CD1c-positive myeloid dendritic cell (primary cell): Measurements from ENCODE around the gene LVRN.

Experiments
- DNase-seq: peaks from one replicate; pipeline ENCODE4 v3.0.0-alpha.2; 2016; ENCODE audit errors: extremely low spot score

Gene LVRN

GRCh38 chr5:115956957-115957356, 5.3 kb upstream of the LVRN start:
- DNase-seq, result no peak

GRCh38 chr5:115961381-115962238, 665 bp upstream of the LVRN start:
- DNase-seq, result no peak

- no peak for DNase-seq
Observed at GRCh38 chr5:115962565-115963402, 509 bp downstream of the LVRN start.

GRCh38 chr5:115963566-115963965, 1.3 kb downstream of the LVRN start:
- no peak for DNase-seq

GRCh38 chr5:115968770-115969169, 6.5 kb downstream of the LVRN start:
- no peak for DNase-seq

GRCh38 chr5:115977096-115977495, 14.8 kb downstream of the LVRN start:
- DNase-seq, result no peak

GRCh38 chr5:115977988-115978387, 15.7 kb downstream of the LVRN start:
- DNase-seq, result no peak

- DNase-seq, result no peak
Observed at GRCh38 chr5:115978779-115979178, 16.5 kb downstream of the LVRN start.

GRCh38 chr5:115979201-115980041, 17.1 kb downstream of the LVRN start:
- DNase-seq, result no peak

GRCh38 chr5:115983519-115983918, 21.2 kb downstream of the LVRN start:
- DNase-seq, result no peak

- no peak for DNase-seq
Observed at GRCh38 chr5:115985802-115986757, 23.8 kb downstream of the LVRN start.

- DNase-seq, result no peak
Observed at GRCh38 chr5:115988002-115988401, 25.7 kb downstream of the LVRN start.

GRCh38 chr5:115992848-115993350, 30.6 kb downstream of the LVRN start:
- no peak for DNase-seq

GRCh38 chr5:115995351-115995750, 33.1 kb downstream of the LVRN start:
- no peak for DNase-seq

GRCh38 chr5:116002116-116002906, 40.0 kb downstream of the LVRN start:
- no peak for DNase-seq

GRCh38 chr5:116004248-116004647, 42.0 kb downstream of the LVRN start:
- DNase-seq, result no peak

GRCh38 chr5:116009806-116010205, 47.5 kb downstream of the LVRN start:
- no peak for DNase-seq

- no peak for DNase-seq
Observed at GRCh38 chr5:116011046-116011445, 48.8 kb downstream of the LVRN start.

- no peak for DNase-seq
Observed at GRCh38 chr5:116013207-116013785, 51.0 kb downstream of the LVRN start.
